Keratinocyte (primary cell): ENCODE measurements around the gene ARL13B. TPM values are rescaled to one million over a fixed set of nuclear protein-coding genes. Genes with fewer than 3 reads are reported as not detected.

Experiments used
- DNase-seq: peaks from one replicate; pipeline ENCODE4 v3.0.0-alpha.2; 2011; ENCODE audit warnings: low read depth, missing footprints, low spot score
- FAIRE-seq: peaks from 2 replicates; lab custom pipeline; 2011; peaks lifted over from hg19 to GRCh38; lab: Jason Lieb, UNC
- H2AFZ ChIP-seq: 2 replicates; pipeline ENCODE4 v1.6.0; 2012; ENCODE audit warnings: low read length, control low read depth, inconsistent platforms; ENCODE audit not compliant: control insufficient read depth
- H3K27ac ChIP-seq: 2 replicates; pipeline ENCODE4 v1.5.1; 2011; ENCODE audit warnings: low read length; ENCODE audit not compliant: control insufficient read depth, insufficient read depth
- H3K27me3 ChIP-seq: 3 replicates; pipeline ENCODE4 v1.6.0; 2011; ENCODE audit warnings: low read length; ENCODE audit not compliant: control insufficient read depth, insufficient read depth; ENCODE audit errors: extremely low read depth
- H3K36me3 ChIP-seq, 2 experiments: 2 replicates in 1 of 2; 3 replicates in 1 of 2; pipeline ENCODE4 v1.5.1; 2011; ENCODE audit warnings: low read length in 2 of 2, mild to moderate bottlenecking in 1 of 2; ENCODE audit not compliant: control insufficient read depth in 2 of 2, insufficient read depth in 2 of 2; ENCODE audit errors: extremely low read depth in 1 of 2
- H3K4me1 ChIP-seq: 3 replicates; pipeline ENCODE4 v1.5.1; 2011; ENCODE audit warnings: low read length; ENCODE audit not compliant: control insufficient read depth, insufficient read depth; ENCODE audit errors: extremely low read depth
- H3K4me2 ChIP-seq: 3 replicates; pipeline ENCODE4 v1.6.0; 2011; ENCODE audit warnings: low read depth, low read length; ENCODE audit not compliant: control insufficient read depth, insufficient read depth; ENCODE audit errors: extremely low read depth
- H3K4me3 ChIP-seq, 3 experiments: fragments of 200-600 bp in 1 of 3; sonication (generic) in 1 of 3; 2 replicates in 2 of 3; 3 replicates in 1 of 3; pipeline ENCODE4 v1.5.1; 2011 to 2016; ENCODE audit warnings: low read length in 3 of 3, mild to moderate bottlenecking in 3 of 3, control low read depth in 2 of 3, inconsistent platforms in 1 of 3, low read depth in 1 of 3, mixed read lengths in 1 of 3, mixed run types in 1 of 3, moderate library complexity in 1 of 3; ENCODE audit not compliant: control insufficient read depth in 2 of 3, insufficient read depth in 2 of 3; ENCODE audit errors: extremely low read depth in 1 of 3
- H3K79me2 ChIP-seq: 2 replicates; pipeline ENCODE4 v1.6.0; 2012; ENCODE audit warnings: low read length; ENCODE audit not compliant: control insufficient read depth, insufficient read depth
- H3K9ac ChIP-seq: 3 replicates; pipeline ENCODE4 v1.6.0; 2011; ENCODE audit warnings: low read length; ENCODE audit not compliant: control insufficient read depth, insufficient read depth; ENCODE audit errors: extremely low read depth
- H3K9me1 ChIP-seq: 3 replicates; pipeline ENCODE4 v1.6.0; 2011; ENCODE audit warnings: low read length; ENCODE audit not compliant: control insufficient read depth, insufficient read depth; ENCODE audit errors: extremely low read depth
- H3K9me3 ChIP-seq: 2 replicates; pipeline ENCODE4 v1.5.1; 2012; ENCODE audit warnings: low read depth, low read length; ENCODE audit not compliant: control insufficient read depth
- H4K20me1 ChIP-seq: 3 replicates; pipeline ENCODE4 v1.6.0; 2011; ENCODE audit warnings: low read length; ENCODE audit not compliant: control insufficient read depth, insufficient read depth; ENCODE audit errors: extremely low read depth
- CTCF ChIP-seq, 3 experiments: IDR thresholded peaks in 1 of 3; conservative IDR thresholded peaks in 1 of 3; optimal IDR thresholded peaks in 1 of 3; 2 replicates in 2 of 3; 3 replicates in 1 of 3; pipeline versions ENCODE3 to v1.5.1; 2011; ENCODE audit warnings: low read length in 3 of 3, mild to moderate bottlenecking in 3 of 3, moderate library complexity in 2 of 3, control low read depth in 1 of 3, inconsistent platforms in 1 of 3; ENCODE audit not compliant: insufficient read depth in 2 of 3; ENCODE audit errors: extremely low read depth in 1 of 3
- EZH2 ChIP-seq: IDR thresholded peaks from one replicate; pipeline ENCODE4 v1.6.1; 2012; ENCODE audit warnings: inconsistent platforms, mild to moderate bottlenecking, low read length, moderate library complexity
- dilution Hi-C: fragments of 300-500 bp; cut with MboI; formaldehyde crosslinking; loops from one replicate; pipeline ENCODE4 v1.7.0; 2020; ENCODE audit warnings: low sequenced_read_pairs; ENCODE audit not compliant: extremely low pct_ligation_motif_present
- polyA plus RNA-seq, 5 experiments: library from polyadenylated mRNA; depleted of rRNA in 3 of 5; stranded (reverse) in 3 of 5; stranded (forward) in 1 of 5; unstranded in 1 of 5; fragments of >200 nt; gene quantifications; 1 replicate in 1 of 5; 2 replicates in 3 of 5; 3 replicates in 1 of 5; pipeline versions ENCODE4 v1.2.1 to v1.2.3, GENCODE V29; 2011 to 2012; ENCODE audit warnings: missing spikeins in 2 of 5, low read depth in 1 of 5, low replicate concordance in 1 of 5

Gene ARL13B
- polyA plus RNA-seq, 1 donor (not counting 4 experiments of a cell fraction or from before 2014, with no cell fraction given), result 6.8 TPM

GRCh38 chr3:94011233-94011711, 31.3 kb downstream of the ARL13B start:
- no peaks in the 10 kb centered on the region for H3K27me3 ChIP-seq
- dilution Hi-C loops, result no loop called here

DNA sequence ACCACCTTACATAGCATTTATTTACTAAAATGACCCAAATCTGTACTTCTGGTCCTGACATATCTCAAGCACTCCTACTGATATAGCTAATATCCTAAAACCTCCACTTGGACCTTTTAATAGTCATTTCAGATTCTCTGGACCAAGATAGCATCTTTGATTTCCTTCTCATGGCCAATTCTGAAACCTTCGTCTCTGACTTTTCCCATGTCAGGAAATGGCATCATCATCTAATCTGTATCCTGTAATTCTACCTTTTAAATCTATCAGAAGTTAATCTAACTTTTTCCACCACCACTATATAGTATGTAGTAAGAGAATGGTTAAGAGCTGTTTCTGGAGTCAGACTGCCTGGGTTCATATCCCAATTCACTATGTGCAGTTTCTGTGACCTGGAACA, 32.2 kb downstream of the ARL13B start:
- no peak overlapping the region for H3K4me3 ChIP-seq
- no peaks in the 10 kb centered on the region for H3K27me3 ChIP-seq
- no peak overlapping the region for H3K9ac ChIP-seq
- DNase-seq (no peak), FAIRE-seq (peak; percentile 13)
- dilution Hi-C loops, result no loop called here
- no peaks in the 10 kb centered on the region for H3K9me1 ChIP-seq
- no peaks in the 10 kb centered on the region for H3K9me3 ChIP-seq
- no peak overlapping the region for H3K4me2 ChIP-seq
- TF ChIP-seq CTCF (optimal IDR thresholded peaks at IDR 0.05 in 1 of 3, IDR thresholded peaks at IDR 0.05 in 1 of 3, conservative IDR thresholded peaks at IDR 0.05 in 1 of 3; ENCODE audit: extremely low read depth in 1 of 3, insufficient read depth in 2 of 3, low read length in 3 of 3) (no peak), EZH2 (no peak)
- no peaks in the 10 kb centered on the region for H3K4me1 ChIP-seq
- H2AFZ ChIP-seq, result no peak overlapping the region
- no peaks in the 10 kb centered on the region for H4K20me1 ChIP-seq
- H3K27ac ChIP-seq, result no peak overlapping the region
- H3K79me2 ChIP-seq, result no peaks in the 10 kb centered on the region
- H3K36me3 ChIP-seq, result no peaks in the 10 kb centered on the region

More at GRCh38 chr3:94011233-94011711, 31.3 kb downstream of the ARL13B start:
- Histone ChIP-seq H3K9me1 (no peaks in the 10 kb centered on the region), H3K4me3 (no peak overlapping the region), H3K9me3 (no peaks in the 10 kb centered on the region), H3K36me3 (peaks cover 0 to 1% of the 10 kb centered on the region in 2 experiments), H3K9ac (no peak overlapping the region), H2AFZ (no peak overlapping the region), H3K4me2 (no peak overlapping the region), H3K79me2 (no peaks in the 10 kb centered on the region), H3K4me1 (no peaks in the 10 kb centered on the region), H3K27ac (no peak overlapping the region), H4K20me1 (no peaks in the 10 kb centered on the region)
- FAIRE-seq (no peak), DNase-seq (no peak)
- TF ChIP-seq EZH2, result no peak

- Histone ChIP-seq H3K79me2 (no peaks in the 10 kb centered on the region), H3K9me3 (no peaks in the 10 kb centered on the region), H3K9me1 (no peaks in the 10 kb centered on the region), H3K27me3 (no peaks in the 10 kb centered on the region), H3K9ac (no peak overlapping the region), H3K4me1 (no peaks in the 10 kb centered on the region), H3K27ac (no peak overlapping the region), H3K4me2 (no peak overlapping the region), H3K36me3 (no peaks in the 10 kb centered on the region), H3K4me3 (no peak overlapping the region), H2AFZ (no peak overlapping the region), H4K20me1 (no peaks in the 10 kb centered on the region)
- TF ChIP-seq EZH2 (no peak), CTCF (optimal IDR thresholded peaks at IDR 0.05 in 1 of 3, IDR thresholded peaks at IDR 0.05 in 1 of 3, conservative IDR thresholded peaks at IDR 0.05 in 1 of 3; ENCODE audit: extremely low read depth in 1 of 3, insufficient read depth in 2 of 3, low read length in 3 of 3) (no peak)
- FAIRE-seq (no peak), DNase-seq (no peak)
- dilution Hi-C loops, result no loop called here
These were observed 35.1 kb downstream of the ARL13B start for GRCh38 chr3:94015025-94015424.
